Measurements from ENCODE around the gene PIGP. TPM values are rescaled to one million over a fixed set of nuclear protein-coding genes. Genes with fewer than 3 reads are reported as not detected.

The PIGP gene
- total and polyA plus RNA-seq, 2 donors (not counting 1 experiment from before 2014, with no cell fraction given) = 15.8 to 22.7 TPM

DNA sequence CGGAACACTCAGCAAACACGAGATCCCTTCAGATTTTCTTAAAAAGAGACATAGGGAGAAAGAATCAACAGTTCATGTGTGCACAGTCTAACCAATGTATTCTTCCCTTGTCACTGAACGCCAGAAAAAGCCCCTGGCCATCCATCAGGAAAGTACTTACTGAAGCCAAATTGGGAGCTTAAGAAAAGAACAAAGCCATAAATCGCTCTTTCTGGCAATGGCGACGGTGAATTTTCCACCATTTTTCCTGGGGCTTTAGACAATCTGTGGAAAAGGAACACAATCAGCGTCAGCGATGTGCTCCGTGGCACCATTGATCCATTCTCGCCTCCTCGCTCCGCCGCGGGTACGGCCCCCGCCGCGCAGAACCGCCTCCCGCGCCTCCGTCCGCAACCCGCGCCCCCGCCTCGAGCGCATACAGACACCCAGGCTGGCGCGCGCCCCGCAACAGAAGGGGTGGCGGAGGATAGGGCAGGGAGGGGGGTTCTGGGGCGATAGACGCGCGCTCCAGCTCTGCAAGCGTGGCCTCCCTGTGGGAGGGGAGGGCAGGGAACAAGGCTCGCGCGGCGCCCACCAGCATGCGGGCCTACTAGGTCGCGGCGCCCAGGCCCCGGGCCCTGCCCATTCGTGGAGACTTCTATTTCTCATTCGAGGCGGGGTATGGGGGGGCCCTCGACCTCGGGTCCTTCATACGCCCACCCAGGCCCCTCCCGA is 440 bp downstream of the PIGP start:
- Mint-ChIP-seq H3K4me1 (peaks cover 40% of the 10 kb centered on the region), H3K27ac (peak overlapping the region; percentile 95), H3K9me3 (ENCODE audit: insufficient read depth) (no peaks in the 10 kb centered on the region), H3K27me3 (no peaks in the 10 kb centered on the region), H3K4me3 (peak overlapping the region; percentile 88)
- H3K27ac ChIP-seq (ENCODE audit: low read length in 2 of 2) = peak overlapping the region; percentile 96 to 98
- H3K9ac ChIP-seq (ENCODE audit: low read length) = peak overlapping the region; percentile 93
- intact Hi-C loops (cut with micrococcal nuclease) = loop anchor here (2.0 to 10.0 kb wide), 6 partner anchors 106 to 918 kb away; partner anchors contain the start of genes DOP1B, DYRK1A and HLCS
- no peaks in the 10 kb centered on the region for H3K27me3 ChIP-seq (replicated peaks in 1 of 4; ENCODE audit: control extremely low read depth in 1 of 4, control insufficient read depth in 3 of 4, insufficient read depth in 4 of 4, low read length in 3 of 4)
- TF ChIP-seq, protein P1, sequence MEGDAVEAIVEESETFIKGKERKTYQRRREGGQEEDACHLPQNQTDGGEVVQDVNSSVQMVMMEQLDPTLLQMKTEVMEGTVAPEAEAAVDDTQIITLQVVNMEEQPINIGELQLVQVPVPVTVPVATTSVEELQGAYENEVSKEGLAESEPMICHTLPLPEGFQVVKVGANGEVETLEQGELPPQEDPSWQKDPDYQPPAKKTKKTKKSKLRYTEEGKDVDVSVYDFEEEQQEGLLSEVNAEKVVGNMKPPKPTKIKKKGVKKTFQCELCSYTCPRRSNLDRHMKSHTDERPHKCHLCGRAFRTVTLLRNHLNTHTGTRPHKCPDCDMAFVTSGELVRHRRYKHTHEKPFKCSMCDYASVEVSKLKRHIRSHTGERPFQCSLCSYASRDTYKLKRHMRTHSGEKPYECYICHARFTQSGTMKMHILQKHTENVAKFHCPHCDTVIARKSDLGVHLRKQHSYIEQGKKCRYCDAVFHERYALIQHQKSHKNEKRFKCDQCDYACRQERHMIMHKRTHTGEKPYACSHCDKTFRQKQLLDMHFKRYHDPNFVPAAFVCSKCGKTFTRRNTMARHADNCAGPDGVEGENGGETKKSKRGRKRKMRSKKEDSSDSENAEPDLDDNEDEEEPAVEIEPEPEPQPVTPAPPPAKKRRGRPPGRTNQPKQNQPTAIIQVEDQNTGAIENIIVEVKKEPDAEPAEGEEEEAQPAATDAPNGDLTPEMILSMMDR (IDR thresholded peaks at IDR 0.05) = no peak
- no peak for TF ChIP-seq EZH2 (IDR thresholded peaks at IDR 0.05; ENCODE audit: borderline replicate concordance, insufficient read depth, low read depth, low read length, poor library complexity, severe bottlenecking)
- peaks cover 56% of the 10 kb centered on the region for H3K79me2 ChIP-seq (ENCODE audit: control insufficient read depth, insufficient read depth, low read length)
- under 1% methylated on average over 48 of the region's 54 CpGs for WGBS (ENCODE audit: insufficient coverage)
- ChIA-PET CTCF (no interaction called here), POLR2A (interaction anchor here (0.7 to 1.0 kb wide), 2 partner anchors 83 to 808 kb away, joined by 3 to 4 read pairs; no protein-coding TSS in a partner anchor)
- peaks cover 0 to 13% of the 10 kb centered on the region in 2 experiments for H3K36me3 ChIP-seq (replicated peaks in 1 of 2; ENCODE audit: control extremely low read depth in 1 of 2, control insufficient read depth in 1 of 2, extremely low read depth in 1 of 2, insufficient read depth in 2 of 2, low read length in 1 of 2)
- H4K20me1 ChIP-seq (ENCODE audit: control insufficient read depth, insufficient read depth, low read length, poor library complexity, severe bottlenecking) = peaks cover 12% of the 10 kb centered on the region
- peak overlapping the region; percentile 85 for H2AFZ ChIP-seq (ENCODE audit: insufficient read depth, low read depth, low read length, poor library complexity, severe bottlenecking)
- ATAC-seq (ENCODE audit: low read depth) (peak; percentile 43), DNase-seq (no peak)
- H3K4me1 ChIP-seq (ENCODE audit: control insufficient read depth in 2 of 2, insufficient read depth in 2 of 2, low read length in 2 of 2) = peaks cover 22 to 23% of the 10 kb centered on the region in 2 donors
- peak overlapping the region; percentile 89 for H3K4me2 ChIP-seq (replicated peaks; ENCODE audit: low read depth, low read length, poor library complexity, severe bottlenecking)
- H3K4me3 ChIP-seq (ENCODE audit: control extremely low read depth in 1 of 5, extremely low read depth in 1 of 5, insufficient read depth in 1 of 5, low read depth in 2 of 5, low read length in 4 of 5) = peak overlapping the region; percentile 70 to 87 (median 79)
- H3K9me3 ChIP-seq (ENCODE audit: control extremely low read depth in 1 of 3, control insufficient read depth in 2 of 3, insufficient read depth in 1 of 3, low read length in 2 of 3) = no peaks in the 10 kb centered on the region

Measured in B cell (primary cell).